T-helper 2 cell treated with Interferon-gamma antibody and Interleukin-4, amounts not matched to agents 5 μg/mL and 100 μg/mL, for 36 hours (primary cell): Measurements from ENCODE around the gene HAGH.
A peak's percentile ranks its signal among the peaks of the same experiment; 100 is the strongest.

Experiments used
- DNase-seq: peaks from one replicate; pipeline ENCODE4 v3.0.0; 2021; ENCODE audit warnings: low spot score
- H3K27ac Mint-ChIP-seq: one replicate; pipeline ENCODE4 v1.8.0; 2021; ENCODE audit warnings: mild to moderate bottlenecking, mixed read lengths
- H3K27me3 Mint-ChIP-seq: one replicate; pipeline ENCODE4 v1.8.0; 2021; ENCODE audit warnings: low read depth, mixed read lengths
- H3K36me3 Mint-ChIP-seq: one replicate; pipeline ENCODE4 v1.8.0; 2021; ENCODE audit warnings: low read depth, mixed read lengths
- H3K4me1 Mint-ChIP-seq: one replicate; pipeline ENCODE4 v1.8.0; 2021; ENCODE audit warnings: low read depth, mixed read lengths
- H3K4me3 Mint-ChIP-seq: one replicate; pipeline ENCODE4 v1.8.0; 2022; ENCODE audit warnings: mild to moderate bottlenecking, moderate library complexity, mixed read lengths
- H3K9me3 Mint-ChIP-seq: one replicate; pipeline ENCODE4 v1.8.0; 2021; ENCODE audit warnings: mixed read lengths

HAGH gene

GRCh38 chr16:1851793-1852192 is 25.2 kb upstream of the HAGH start:
- DNase-seq = no peak
- Mint-ChIP-seq H3K9me3 (no peaks in the 10 kb centered on the region), H3K27ac (no peak overlapping the region), H3K4me3 (no peak overlapping the region), H3K27me3 (no peaks in the 10 kb centered on the region), H3K4me1 (peaks cover 12% of the 10 kb centered on the region), H3K36me3 (no peaks in the 10 kb centered on the region)

GRCh38 chr16:1850981-1851380 is 24.4 kb upstream of the HAGH start:
- no peaks in the 10 kb centered on the region for H3K9me3 Mint-ChIP-seq
- H3K4me1 Mint-ChIP-seq = peaks cover 12% of the 10 kb centered on the region
- no peak for DNase-seq
- no peak overlapping the region for H3K4me3 Mint-ChIP-seq
- no peak overlapping the region for H3K27ac Mint-ChIP-seq
- H3K27me3 Mint-ChIP-seq = no peaks in the 10 kb centered on the region
- H3K36me3 Mint-ChIP-seq = no peaks in the 10 kb centered on the region

DNA sequence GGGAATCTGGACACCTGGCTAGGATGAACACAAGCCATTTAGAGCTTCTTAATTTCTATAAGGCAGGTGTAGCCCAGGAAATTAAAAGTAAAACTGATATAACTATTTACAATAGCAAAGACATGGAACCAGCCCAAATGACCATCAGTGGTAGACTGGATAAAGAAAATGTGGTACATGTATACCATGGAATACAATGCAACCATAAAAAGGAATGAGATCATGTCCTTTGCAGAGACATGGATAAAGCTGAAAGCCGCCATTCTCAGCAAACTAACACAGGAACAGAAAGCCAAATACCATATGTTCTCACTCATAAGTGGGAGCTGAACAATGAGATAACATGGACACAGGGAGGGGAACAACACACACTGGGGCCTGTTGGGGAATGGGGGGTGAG is 19.8 kb upstream of the HAGH start:
- no peak for DNase-seq
- Mint-ChIP-seq H3K4me1 (no peaks in the 10 kb centered on the region), H3K36me3 (no peaks in the 10 kb centered on the region), H3K4me3 (no peak overlapping the region), H3K27ac (no peak overlapping the region), H3K27me3 (no peaks in the 10 kb centered on the region), H3K9me3 (no peaks in the 10 kb centered on the region)

GRCh38 chr16:1845985-1846384 is 19.4 kb upstream of the HAGH start:
- Mint-ChIP-seq H3K27me3 (no peaks in the 10 kb centered on the region), H3K4me3 (no peak overlapping the region), H3K4me1 (no peaks in the 10 kb centered on the region), H3K9me3 (no peaks in the 10 kb centered on the region), H3K36me3 (no peaks in the 10 kb centered on the region), H3K27ac (no peak overlapping the region)
- DNase-seq = no peak

DNA sequence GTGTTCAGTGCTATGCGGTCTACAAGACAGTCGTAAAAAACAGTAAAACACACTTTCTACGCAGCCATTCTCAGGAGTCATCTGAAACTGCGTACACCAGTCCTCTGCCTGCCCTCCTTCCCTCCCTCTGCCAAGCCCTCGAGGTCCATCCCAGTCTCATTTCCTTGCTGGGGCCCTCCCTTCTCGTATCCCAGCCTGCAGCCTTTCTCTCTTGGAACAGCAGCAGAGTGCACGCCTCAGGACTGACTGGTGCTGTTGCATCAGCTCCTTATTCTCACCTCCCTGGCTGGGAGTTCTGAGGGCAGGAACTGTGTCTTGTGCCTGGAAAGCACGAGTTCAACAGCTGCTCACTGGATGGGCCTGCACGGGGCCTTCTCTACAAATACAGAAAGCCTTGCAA is 12.9 kb upstream of the HAGH start:
- H3K4me1 Mint-ChIP-seq = peaks cover 3% of the 10 kb centered on the region
- H3K4me3 Mint-ChIP-seq = no peak overlapping the region
- no peak for DNase-seq
- H3K36me3 Mint-ChIP-seq = no peaks in the 10 kb centered on the region
- no peaks in the 10 kb centered on the region for H3K27me3 Mint-ChIP-seq
- no peak overlapping the region for H3K27ac Mint-ChIP-seq
- H3K9me3 Mint-ChIP-seq = no peaks in the 10 kb centered on the region

DNA sequence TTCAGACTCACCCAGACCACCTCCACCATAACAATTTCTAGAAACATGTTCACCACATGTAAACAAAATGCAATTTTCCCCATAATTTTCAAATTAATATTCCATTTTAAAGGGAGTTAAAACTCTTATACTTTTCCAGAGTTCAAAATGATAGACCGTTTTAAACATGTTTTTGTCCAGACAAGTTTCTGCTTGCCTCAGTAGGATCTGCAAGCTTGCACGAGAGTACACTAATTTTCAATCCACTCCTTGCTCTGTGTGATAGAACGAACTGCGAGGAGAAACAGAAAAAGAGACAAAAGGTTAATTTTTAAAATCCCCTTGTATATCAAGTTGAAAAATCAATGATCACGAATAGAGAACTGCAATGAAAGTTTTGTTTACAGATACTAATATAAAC is 7.5 kb upstream of the HAGH start:
- Mint-ChIP-seq H3K27me3 (no peaks in the 10 kb centered on the region), H3K9me3 (no peaks in the 10 kb centered on the region), H3K4me1 (peaks cover 2% of the 10 kb centered on the region), H3K36me3 (no peaks in the 10 kb centered on the region), H3K4me3 (no peak overlapping the region), H3K27ac (no peak overlapping the region)
- no peak for DNase-seq

DNA sequence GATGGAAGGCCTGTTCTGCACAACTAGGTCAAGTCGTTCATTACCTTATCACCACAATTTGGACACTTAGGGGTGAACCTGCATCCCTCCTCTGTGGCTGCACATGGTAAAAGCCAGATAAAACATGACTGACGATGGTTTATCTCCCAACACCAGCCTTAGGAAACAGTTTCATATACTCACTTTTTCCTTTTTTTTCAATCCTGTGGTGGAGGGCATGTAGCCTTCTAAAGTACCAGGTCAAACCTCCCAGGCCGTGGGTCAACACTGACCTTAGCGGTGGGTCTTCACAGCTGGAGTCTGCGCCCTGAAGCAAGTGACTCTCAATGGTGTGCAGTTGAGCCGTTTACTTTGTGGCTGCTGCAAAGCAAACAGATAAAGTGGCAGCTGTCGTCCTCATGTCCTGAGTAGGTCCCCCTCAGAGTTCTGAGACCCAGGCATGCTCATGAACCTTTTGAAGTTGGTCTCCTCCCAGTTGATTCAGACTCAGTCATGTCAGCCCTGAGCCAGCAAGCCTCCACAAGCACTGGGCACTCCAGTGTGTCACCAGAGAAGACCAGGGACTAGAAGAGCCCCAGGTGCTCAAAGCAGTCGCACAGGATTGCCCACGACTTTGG is 6.3 kb upstream of the HAGH start:
- no peak overlapping the region for H3K27ac Mint-ChIP-seq

DNA sequence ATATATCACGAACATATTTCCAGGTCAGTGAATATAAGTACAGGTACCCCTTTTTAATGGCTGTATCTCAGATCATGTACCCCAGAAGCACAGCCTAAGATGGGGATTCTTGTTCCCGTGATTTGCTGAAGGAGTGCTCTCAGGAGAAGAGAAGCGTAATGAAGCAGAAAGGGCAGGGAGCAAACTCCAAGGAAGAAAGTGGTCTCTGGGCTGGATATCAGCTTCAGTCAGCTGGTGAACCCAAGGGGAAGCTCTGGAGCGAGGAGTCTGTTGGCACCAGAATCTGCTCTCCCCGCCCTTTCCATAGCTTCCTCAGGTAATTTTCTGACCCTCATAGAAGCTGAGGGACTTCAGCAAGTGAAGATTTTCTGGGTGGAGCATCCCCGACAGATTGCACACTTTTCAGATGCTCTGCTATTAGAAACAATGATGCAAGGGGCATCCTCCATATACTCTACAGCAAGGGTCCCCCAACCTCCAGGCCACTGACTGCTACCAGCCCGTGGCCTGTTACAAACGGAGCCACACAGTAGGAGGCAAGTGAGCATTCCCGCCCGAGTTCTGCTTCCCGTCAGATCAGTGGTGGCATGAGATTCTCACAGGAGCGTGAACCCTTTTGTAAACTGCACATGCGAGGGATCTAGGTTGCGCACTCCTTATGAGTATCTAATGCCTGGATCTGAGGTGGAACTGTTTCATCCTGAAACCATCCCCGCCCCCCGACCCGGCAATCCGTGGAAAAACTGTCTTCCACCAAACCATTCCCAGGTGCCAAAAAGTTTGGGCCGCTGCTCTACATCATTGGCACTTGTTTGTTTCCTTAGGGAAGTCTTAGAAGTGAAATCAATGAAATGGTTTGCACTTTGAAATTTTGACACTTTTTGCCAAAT is 4.8 kb upstream of the HAGH start:
- Mint-ChIP-seq H3K9me3 (no peaks in the 10 kb centered on the region), H3K4me1 (peaks cover 7% of the 10 kb centered on the region), H3K4me3 (no peak overlapping the region), H3K36me3 (no peaks in the 10 kb centered on the region), H3K27me3 (no peaks in the 10 kb centered on the region), H3K27ac (no peak overlapping the region)
- no peak for DNase-seq

More for the DNA sequence above, 6.3 kb upstream of the HAGH start:
- Mint-ChIP-seq H3K9me3 (no peaks in the 10 kb centered on the region), H3K27me3 (no peaks in the 10 kb centered on the region), H3K36me3 (no peaks in the 10 kb centered on the region), H3K4me1 (peaks cover 2% of the 10 kb centered on the region), H3K4me3 (no peak overlapping the region)
- no peak for DNase-seq

DNA sequence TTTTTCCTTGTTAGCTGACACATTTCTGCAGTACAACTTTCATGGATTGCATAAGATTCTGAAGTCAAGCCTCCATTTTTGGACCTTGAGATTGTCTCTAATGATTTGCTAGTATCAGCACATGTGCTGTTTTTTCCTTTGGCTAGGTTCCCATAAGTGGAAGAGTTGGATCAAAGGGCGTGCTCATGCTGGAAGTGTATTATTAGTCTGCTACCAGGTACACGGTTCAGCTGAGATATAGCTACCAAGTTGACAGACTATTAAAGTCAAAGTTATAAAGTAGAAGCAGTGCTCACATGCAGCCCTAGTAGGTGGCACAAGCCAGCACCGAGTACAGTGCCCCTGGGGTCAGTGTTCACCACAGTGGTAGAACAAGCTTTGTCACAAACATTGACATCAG is 3.6 kb upstream of the HAGH start:
- Mint-ChIP-seq H3K9me3 (no peaks in the 10 kb centered on the region), H3K36me3 (no peaks in the 10 kb centered on the region), H3K27me3 (no peaks in the 10 kb centered on the region), H3K27ac (no peak overlapping the region), H3K4me3 (no peak overlapping the region), H3K4me1 (peaks cover 14% of the 10 kb centered on the region)
- DNase-seq = no peak

- Mint-ChIP-seq H3K4me1 (peaks cover 17% of the 10 kb centered on the region), H3K27ac (no peak overlapping the region), H3K4me3 (peak overlapping the region; percentile 48), H3K36me3 (no peaks in the 10 kb centered on the region), H3K27me3 (no peaks in the 10 kb centered on the region), H3K9me3 (no peaks in the 10 kb centered on the region)
- no peak for DNase-seq
These were observed 2.2 kb upstream of the HAGH start for GRCh38 chr16:1828645-1829410.

- peak; percentile 31 for DNase-seq
- H3K27me3 Mint-ChIP-seq = no peaks in the 10 kb centered on the region
- H3K4me1 Mint-ChIP-seq = peaks cover 18% of the 10 kb centered on the region
- H3K36me3 Mint-ChIP-seq = peaks cover 4% of the 10 kb centered on the region
- H3K27ac Mint-ChIP-seq = peak overlapping the region; percentile 79
- H3K9me3 Mint-ChIP-seq = no peaks in the 10 kb centered on the region
- H3K4me3 Mint-ChIP-seq = peak overlapping the region; percentile 86
These were observed 548 bp downstream of the HAGH start for GRCh38 chr16:1825864-1826690.

DNA sequence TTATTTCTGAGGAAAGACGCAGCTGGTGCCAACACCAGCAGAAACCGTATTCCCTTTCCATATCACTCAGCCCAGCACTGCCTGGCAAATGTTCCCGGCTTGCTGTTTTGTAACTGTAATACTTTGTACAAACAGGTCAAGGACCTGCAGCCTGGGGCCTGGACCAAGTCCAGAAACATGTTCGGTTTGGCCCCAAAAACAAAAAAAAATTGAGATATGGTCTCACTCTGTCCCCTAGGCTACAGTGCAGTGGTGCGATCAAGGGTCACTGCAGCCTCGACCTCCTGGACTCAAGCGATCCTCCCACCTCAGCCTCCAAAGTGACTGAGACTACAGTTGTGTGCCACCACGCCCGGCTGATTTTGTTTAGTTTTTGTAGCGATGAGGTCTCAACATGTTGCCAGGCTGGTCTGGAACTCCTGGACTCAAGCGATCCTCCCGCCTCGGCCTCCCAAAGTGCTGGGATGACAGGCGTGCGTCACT is 1.2 kb downstream of the HAGH start:
- Mint-ChIP-seq H3K4me1 (peaks cover 18% of the 10 kb centered on the region), H3K27ac (peak overlapping the region; percentile 79), H3K36me3 (peaks cover 4% of the 10 kb centered on the region), H3K27me3 (no peaks in the 10 kb centered on the region), H3K9me3 (no peaks in the 10 kb centered on the region), H3K4me3 (peak overlapping the region; percentile 86)
- DNase-seq = no peak

- Mint-ChIP-seq H3K36me3 (peaks cover 4% of the 10 kb centered on the region), H3K4me3 (peak overlapping the region; percentile 67), H3K27ac (peak overlapping the region; percentile 36), H3K9me3 (no peaks in the 10 kb centered on the region), H3K27me3 (no peaks in the 10 kb centered on the region), H3K4me1 (peaks cover 16% of the 10 kb centered on the region)
- DNase-seq = no peak
These were observed 2.8 kb downstream of the HAGH start for GRCh38 chr16:1823821-1824220.
